Duodenal mucosa (tissue), 2 donors: ENCODE measurements around the gene EXOC3L4.
A peak's percentile ranks its signal among the peaks of the same experiment; 100 is the strongest.
"Not testable (repeated sequence)": the region's sequence is repeated elsewhere in the genome, so short reads cannot be mapped to it uniquely, and the experiment has no call there.

Source experiments
- H3K27ac ChIP-seq: one replicate; pipeline ENCODE4 v1.7.0; 2013; ENCODE audit warnings: low read depth, low read length
- H3K27me3 ChIP-seq, 2 donors: one replicate each; pipeline ENCODE4 v1.7.0; 2013; ENCODE audit warnings: low read length in 2 of 2, control low read depth in 1 of 2; ENCODE audit not compliant: insufficient read depth in 2 of 2, control insufficient read depth in 1 of 2
- H3K36me3 ChIP-seq, 2 donors: one replicate each; pipeline ENCODE4 v1.7.0; 2013; ENCODE audit warnings: low read length in 2 of 2, control low read depth in 1 of 2; ENCODE audit not compliant: insufficient read depth in 2 of 2, control insufficient read depth in 1 of 2
- H3K4me1 ChIP-seq, 2 donors: one replicate each; pipeline ENCODE4 v1.7.0; 2013; ENCODE audit warnings: low read length in 2 of 2, control low read depth in 1 of 2; ENCODE audit not compliant: insufficient read depth in 2 of 2, control insufficient read depth in 1 of 2
- H3K4me3 ChIP-seq, 2 donors: one replicate each; pipeline ENCODE4 v1.7.0; 2013; ENCODE audit warnings: low read length in 2 of 2, low read depth in 1 of 2
- H3K9ac ChIP-seq, 2 donors: one replicate each; pipeline ENCODE4 v1.7.0; 2013; ENCODE audit warnings: low read length in 2 of 2, low read depth in 1 of 2
- H3K9me3 ChIP-seq, 2 donors: one replicate each; pipeline ENCODE4 v1.7.0; 2013; ENCODE audit warnings: low read length in 2 of 2, control low read depth in 1 of 2; ENCODE audit not compliant: control insufficient read depth in 1 of 2

Gene EXOC3L4

GRCh38 chr14:103094406-103095209 is at the start of gene EXOC3L4:
Gene EXOC3L4 (plus strand): TSS chr14:103094725. CDS start chr14:103100220, 5,495 bp downstream.
- no peaks in the 10 kb centered on the region for H3K36me3 ChIP-seq
- H3K27ac ChIP-seq: peak within 1 kb of the TSS; percentile 85
- peak within 1 kb of the TSS; percentile 73 to 83 for H3K4me3 ChIP-seq
- H3K9ac ChIP-seq: peak within 1 kb of the TSS; percentile 79 to 84
- no peaks in the 10 kb centered on the region for H3K27me3 ChIP-seq
- H3K9me3 ChIP-seq: no peaks in the 10 kb centered on the region
- peaks cover 37 to 49% of the 10 kb centered on the region in 2 donors for H3K4me1 ChIP-seq

- H3K4me3 ChIP-seq: no peak overlapping the region
- peaks cover 0 to 17% of the 10 kb centered on the region in 2 donors for H3K36me3 ChIP-seq
- no peak overlapping the region for H3K9ac ChIP-seq
- H3K9me3 ChIP-seq: no peaks in the 10 kb centered on the region
- H3K4me1 ChIP-seq: peaks cover 10 to 14% of the 10 kb centered on the region in 2 donors
- H3K27ac ChIP-seq: no peak overlapping the region
- H3K27me3 ChIP-seq: no peaks in the 10 kb centered on the region
These were observed 49.1 kb upstream of the EXOC3L4 start for GRCh38 chr14:103045371-103045869.

- not testable (repeated sequence) for H3K36me3 ChIP-seq, H3K27ac ChIP-seq, H3K27me3 ChIP-seq, H3K9ac ChIP-seq, H3K9me3 ChIP-seq, H3K4me3 ChIP-seq
- peaks cover 12 to 14% of the 10 kb centered on the region in 2 donors for H3K4me1 ChIP-seq
These were observed 47.1 kb upstream of the EXOC3L4 start for GRCh38 chr14:103047453-103047852.

- no peaks in the 10 kb centered on the region for H3K27me3 ChIP-seq
- H3K4me1 ChIP-seq: peaks cover 15 to 18% of the 10 kb centered on the region in 2 donors
- no peak overlapping the region for H3K4me3 ChIP-seq
- no peak overlapping the region for H3K27ac ChIP-seq
- H3K9ac ChIP-seq: no peak overlapping the region
- H3K36me3 ChIP-seq: no peaks in the 10 kb centered on the region
- H3K9me3 ChIP-seq: no peaks in the 10 kb centered on the region
These were observed 43.6 kb upstream of the EXOC3L4 start for GRCh38 chr14:103050935-103051334.

- H3K9ac ChIP-seq: no peak overlapping the region
- H3K9me3 ChIP-seq: no peaks in the 10 kb centered on the region
- no peaks in the 10 kb centered on the region for H3K36me3 ChIP-seq
- no peaks in the 10 kb centered on the region for H3K27me3 ChIP-seq
- H3K4me3 ChIP-seq: no peak overlapping the region
- H3K27ac ChIP-seq: no peak overlapping the region
- H3K4me1 ChIP-seq: peaks cover 13 to 19% of the 10 kb centered on the region in 2 donors
These were observed 42.1 kb upstream of the EXOC3L4 start for GRCh38 chr14:103052407-103052806.

- H3K4me1 ChIP-seq: peaks cover 25% of the 10 kb centered on the region in 2 donors
- no peaks in the 10 kb centered on the region for H3K27me3 ChIP-seq
- peak overlapping the region; percentile 39 to 40 for H3K9ac ChIP-seq
- peak overlapping the region; percentile 75 to 91 for H3K4me3 ChIP-seq
- peak overlapping the region; percentile 37 for H3K27ac ChIP-seq
- no peaks in the 10 kb centered on the region for H3K9me3 ChIP-seq
- H3K36me3 ChIP-seq: no peaks in the 10 kb centered on the region
These were observed 38.8 kb upstream of the EXOC3L4 start for GRCh38 chr14:103055695-103056094.

GRCh38 chr14:103056322-103057027 is 38.0 kb upstream of the EXOC3L4 start:
- peak overlapping the region; percentile 79 to 91 for H3K9ac ChIP-seq
- peak overlapping the region; percentile 75 to 91 for H3K4me3 ChIP-seq
- no peaks in the 10 kb centered on the region for H3K36me3 ChIP-seq
- peak overlapping the region; percentile 95 for H3K27ac ChIP-seq
- no peaks in the 10 kb centered on the region for H3K9me3 ChIP-seq
- H3K4me1 ChIP-seq: peaks cover 25% of the 10 kb centered on the region in 2 donors
- H3K27me3 ChIP-seq: no peaks in the 10 kb centered on the region

GRCh38 chr14:103057028-103057371 is 37.5 kb upstream of the EXOC3L4 start:
- Histone ChIP-seq H3K27ac (peak overlapping the region; percentile 95), H3K27me3 (no peaks in the 10 kb centered on the region), H3K4me1 (peaks cover 25% of the 10 kb centered on the region in 2 donors), H3K9me3 (no peaks in the 10 kb centered on the region), H3K36me3 (no peaks in the 10 kb centered on the region), H3K4me3 (peak overlapping the region; percentile 66 to 91), H3K9ac (peak overlapping the region; percentile 79 to 91)

GRCh38 chr14:103057372-103058163 is 37.0 kb upstream of the EXOC3L4 start, which contains the start of gene CDC42BPB:
Gene CDC42BPB (minus strand): TSS chr14:103057549. CDS start chr14:103057173, 376 bp downstream.
- Histone ChIP-seq H3K9ac (peak within 1 kb of the TSS; percentile 79 to 91), H3K4me3 (peak within 1 kb of the TSS; percentile 78 to 91), H3K36me3 (no peaks in the 10 kb centered on the region), H3K4me1 (peaks cover 21 to 25% of the 10 kb centered on the region in 2 donors), H3K27ac (peak within 1 kb of the TSS; percentile 95), H3K9me3 (no peaks in the 10 kb centered on the region), H3K27me3 (no peaks in the 10 kb centered on the region)
